OCI-LY7 (cell line): ENCODE results near the gene KLHL17.

ENCODE experiments used
- CTCF ChIP-seq: fragments of 200-600 bp; sonication (generic); conservative IDR thresholded peaks from 2 replicates; pipeline ENCODE4 v1.5.1; 2014; ENCODE audit warnings: mild to moderate bottlenecking, antibody characterized with exemption, low read length, moderate library complexity, mixed read lengths
- EZH2phosphoT487 ChIP-seq: fragments of 200-600 bp; sonication (generic); IDR thresholded peaks from 2 replicates; pipeline ENCODE4 v1.6.1; 2018; ENCODE audit warnings: low read depth, borderline replicate concordance, mild to moderate bottlenecking, mixed run types, antibody characterized with exemption, low read length, moderate library complexity, mixed read lengths

DNA sequence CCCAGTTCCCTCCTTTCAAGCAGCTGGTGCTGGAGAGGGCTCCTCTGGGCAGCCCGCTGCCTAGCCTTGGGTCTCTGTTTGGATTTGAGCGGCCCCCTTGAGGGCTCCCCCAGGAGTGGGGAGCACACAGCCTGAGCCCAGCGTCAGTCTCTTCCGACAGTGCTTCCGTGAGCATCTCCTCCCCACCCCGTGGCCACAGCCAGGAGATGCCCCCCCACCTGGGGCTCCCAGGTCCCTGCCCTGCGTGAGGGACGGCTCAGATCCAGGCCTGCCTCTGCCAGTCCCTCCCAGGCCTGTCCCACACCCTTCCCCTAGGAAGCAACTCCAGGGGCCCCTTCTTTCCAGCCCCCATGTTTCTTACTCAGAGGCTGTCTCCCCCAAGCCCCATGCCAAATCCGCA, 33.1 kb upstream of the KLHL17 start:
- TF ChIP-seq CTCF (no peak), EZH2phosphoT487 (no peak)
